Ishikawa (cell line): ENCODE results near the gene PTPDC1.

Experiments
- CEBPB ChIP-seq: IDR thresholded peaks from 2 replicates; pipeline ENCODE4 v1.6.1; 2012
- CREB1 ChIP-seq: IDR thresholded peaks from 2 replicates; pipeline ENCODE4 v1.6.1; 2012; ENCODE audit warnings: low read depth
- EGR1 ChIP-seq: IDR thresholded peaks from 2 replicates; pipeline ENCODE4 v1.6.1; 2012
- EP300 ChIP-seq: IDR thresholded peaks from 2 replicates; pipeline ENCODE4 v1.6.1; 2012; ENCODE audit warnings: borderline replicate concordance
- FOXM1 ChIP-seq: IDR thresholded peaks from 2 replicates; pipeline ENCODE4 v1.6.1; 2012; ENCODE audit warnings: low read depth, borderline replicate concordance
- MAX ChIP-seq: IDR thresholded peaks from 2 replicates; pipeline ENCODE4 v1.6.1; 2012
- RAD21 ChIP-seq: IDR thresholded peaks from 2 replicates; pipeline ENCODE4 v1.6.1; 2012; ENCODE audit warnings: low read depth
- TAF1 ChIP-seq: IDR thresholded peaks from 2 replicates; pipeline ENCODE4 v1.6.1; 2012; ENCODE audit warnings: low read depth, mild to moderate bottlenecking
- TCF12 ChIP-seq: IDR thresholded peaks from 2 replicates; pipeline ENCODE4 v1.6.1; 2012; ENCODE audit warnings: low read depth
- TEAD4 ChIP-seq: IDR thresholded peaks from 2 replicates; pipeline ENCODE4 v1.6.1; 2012
- YY1 ChIP-seq: IDR thresholded peaks from 2 replicates; pipeline ENCODE4 v1.6.1; 2012; ENCODE audit warnings: low read depth
- ZBTB7A ChIP-seq: IDR thresholded peaks from 2 replicates; pipeline ENCODE4 v1.6.1; 2012; ENCODE audit warnings: low read depth
- TF ChIP-seq, protein P1 (sequence below): IDR thresholded peaks from 2 replicates; pipeline ENCODE4 v1.6.1; 2012; ENCODE audit warnings: low read depth, mild to moderate bottlenecking

DNA sequence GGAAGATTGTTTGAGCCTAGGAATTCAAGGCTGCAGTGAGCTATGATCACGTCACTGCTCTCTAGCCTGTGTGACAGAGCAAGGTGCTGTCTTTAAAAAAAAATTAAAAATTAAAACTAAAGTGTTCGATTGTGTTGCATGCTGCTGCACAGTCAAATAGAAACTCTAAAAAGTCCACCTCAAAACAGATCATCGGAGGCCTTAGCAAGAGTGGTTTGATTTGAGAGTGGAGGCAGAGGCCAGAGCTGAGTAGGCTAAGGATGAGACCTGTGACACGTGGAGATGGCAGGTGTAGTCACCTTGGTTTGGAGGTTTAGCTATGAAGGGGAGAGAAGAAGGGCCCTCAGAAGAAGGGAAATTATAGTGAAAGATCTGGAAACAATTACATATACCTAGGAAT lies 2.8 kb upstream of the PTPDC1 start:
- no peak for TF ChIP-seq TAF1
- TF ChIP-seq RAD21: no peak
- TF ChIP-seq YY1: no peak
- TF ChIP-seq CEBPB: no peak
- no peak for TF ChIP-seq ZBTB7A
- no peak for TF ChIP-seq EP300
- no peak for TF ChIP-seq TEAD4
- no peak for TF ChIP-seq EGR1
- TF ChIP-seq TCF12: no peak
- TF ChIP-seq MAX: no peak
- TF ChIP-seq FOXM1: no peak
- TF ChIP-seq, protein P1, sequence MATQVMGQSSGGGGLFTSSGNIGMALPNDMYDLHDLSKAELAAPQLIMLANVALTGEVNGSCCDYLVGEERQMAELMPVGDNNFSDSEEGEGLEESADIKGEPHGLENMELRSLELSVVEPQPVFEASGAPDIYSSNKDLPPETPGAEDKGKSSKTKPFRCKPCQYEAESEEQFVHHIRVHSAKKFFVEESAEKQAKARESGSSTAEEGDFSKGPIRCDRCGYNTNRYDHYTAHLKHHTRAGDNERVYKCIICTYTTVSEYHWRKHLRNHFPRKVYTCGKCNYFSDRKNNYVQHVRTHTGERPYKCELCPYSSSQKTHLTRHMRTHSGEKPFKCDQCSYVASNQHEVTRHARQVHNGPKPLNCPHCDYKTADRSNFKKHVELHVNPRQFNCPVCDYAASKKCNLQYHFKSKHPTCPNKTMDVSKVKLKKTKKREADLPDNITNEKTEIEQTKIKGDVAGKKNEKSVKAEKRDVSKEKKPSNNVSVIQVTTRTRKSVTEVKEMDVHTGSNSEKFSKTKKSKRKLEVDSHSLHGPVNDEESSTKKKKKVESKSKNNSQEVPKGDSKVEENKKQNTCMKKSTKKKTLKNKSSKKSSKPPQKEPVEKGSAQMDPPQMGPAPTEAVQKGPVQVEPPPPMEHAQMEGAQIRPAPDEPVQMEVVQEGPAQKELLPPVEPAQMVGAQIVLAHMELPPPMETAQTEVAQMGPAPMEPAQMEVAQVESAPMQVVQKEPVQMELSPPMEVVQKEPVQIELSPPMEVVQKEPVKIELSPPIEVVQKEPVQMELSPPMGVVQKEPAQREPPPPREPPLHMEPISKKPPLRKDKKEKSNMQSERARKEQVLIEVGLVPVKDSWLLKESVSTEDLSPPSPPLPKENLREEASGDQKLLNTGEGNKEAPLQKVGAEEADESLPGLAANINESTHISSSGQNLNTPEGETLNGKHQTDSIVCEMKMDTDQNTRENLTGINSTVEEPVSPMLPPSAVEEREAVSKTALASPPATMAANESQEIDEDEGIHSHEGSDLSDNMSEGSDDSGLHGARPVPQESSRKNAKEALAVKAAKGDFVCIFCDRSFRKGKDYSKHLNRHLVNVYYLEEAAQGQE: no peak
- no peak for TF ChIP-seq CREB1
